GM19463 (cell line): ENCODE results near the gene ZSCAN23.

Experiments used
- ATAC-seq: cut with Tn5 transposase; IDR thresholded peaks from one replicate; pipeline ENCODE4 v1.9.1; 2021; ENCODE audit warnings: mild to moderate bottlenecking, moderate library complexity; ENCODE audit not compliant: unreplicated experiment

The ZSCAN23 gene

GRCh38 chr6:28383235-28384142 is 59.8 kb downstream of the ZSCAN23 start:
- ATAC-seq: peak; percentile 95
